ACHN (cell line): Measurements from ENCODE around the gene TXLNA.
A peak's percentile ranks its signal among the peaks of the same experiment; 100 is the strongest.
"Not testable (repeated sequence)": the region's sequence is repeated elsewhere in the genome, so short reads cannot be mapped to it uniquely, and the experiment has no call there.

Experiments used
- DNase-seq: peaks from one replicate; pipeline ENCODE4 v3.0.0-alpha.2; 2015
- in situ Hi-C: cut with HindIII; loops from 2 replicates; pipeline ENCODE4 v1.10.0; 2017; ENCODE audit warnings: low sequenced_read_pairs, low pct_ligation_motif_present, low pct_unique_long_range_greater_than_20kb

Gene TXLNA

GRCh38 chr1:32179443-32180185 lies at the start of gene TXLNA:
Gene TXLNA (plus strand): TSS chr1:32179675. CDS start chr1:32180346, 671 bp downstream.
- DNase-seq: peak; percentile 90
- in situ Hi-C loops: no loop called here

GRCh38 chr1:32133950-32134280 lies 45.6 kb upstream of the TXLNA start:
- in situ Hi-C loops, DNase-seq: not testable (repeated sequence)

- in situ Hi-C loops: no loop called here
Observed at GRCh38 chr1:32137111-32137510, 42.4 kb upstream of the TXLNA start.

GRCh38 chr1:32138965-32139364 lies 40.5 kb upstream of the TXLNA start:
- DNase-seq: peak; percentile 55
- in situ Hi-C loops: no loop called here

More at GRCh38 chr1:32137111-32137510, 42.4 kb upstream of the TXLNA start:
- DNase-seq: no peak

GRCh38 chr1:32142446-32143301 lies 36.8 kb upstream of the TXLNA start:
- DNase-seq: no peak

GRCh38 chr1:32143302-32143695 lies 36.2 kb upstream of the TXLNA start:
- in situ Hi-C loops, DNase-seq: not testable (repeated sequence)

More at GRCh38 chr1:32142446-32143301, 36.8 kb upstream of the TXLNA start:
- in situ Hi-C loops: no loop called here

GRCh38 chr1:32144033-32144432 lies 35.4 kb upstream of the TXLNA start:
- no peak for DNase-seq
- in situ Hi-C loops: no loop called here

- in situ Hi-C loops: not testable (repeated sequence)
Observed at GRCh38 chr1:32147799-32148198, 31.7 kb upstream of the TXLNA start.

GRCh38 chr1:32150847-32151246 lies 28.6 kb upstream of the TXLNA start:
- DNase-seq: no peak
- in situ Hi-C loops: no loop called here

More at GRCh38 chr1:32147799-32148198, 31.7 kb upstream of the TXLNA start:
- not testable (repeated sequence) for DNase-seq

GRCh38 chr1:32151319-32151787 lies 28.1 kb upstream of the TXLNA start:
- in situ Hi-C loops: no loop called here

GRCh38 chr1:32159189-32159588 lies 20.3 kb upstream of the TXLNA start:
- in situ Hi-C loops: no loop called here
- DNase-seq: no peak

More at GRCh38 chr1:32151319-32151787, 28.1 kb upstream of the TXLNA start:
- DNase-seq: no peak

GRCh38 chr1:32163405-32163804 lies 16.1 kb upstream of the TXLNA start:
- DNase-seq: no peak
- in situ Hi-C loops: no loop called here

- in situ Hi-C loops, DNase-seq: not testable (repeated sequence)
Observed at GRCh38 chr1:32165633-32166032, 13.8 kb upstream of the TXLNA start.

- in situ Hi-C loops: no loop called here
- DNase-seq: no peak
Observed at GRCh38 chr1:32170991-32171390, 8.5 kb upstream of the TXLNA start.

GRCh38 chr1:32172621-32173245 lies 6.7 kb upstream of the TXLNA start:
- in situ Hi-C loops: no loop called here

GRCh38 chr1:32178380-32179192 lies 889 bp upstream of the TXLNA start:
- in situ Hi-C loops: no loop called here
- DNase-seq: no peak

More at GRCh38 chr1:32172621-32173245, 6.7 kb upstream of the TXLNA start:
- DNase-seq: no peak

- in situ Hi-C loops: no loop called here
- no peak for DNase-seq
Observed at GRCh38 chr1:32179193-32179442, 357 bp upstream of the TXLNA start.
